Progenitor cell of endocrine pancreas (in vitro differentiated cells): ENCODE results near the gene KSR2. TPM values are rescaled to one million over a fixed set of nuclear protein-coding genes. Genes with fewer than 3 reads are reported as not detected.

Experiments used
- DNase-seq: peaks from one replicate; pipeline ENCODE4 v3.0.0; 2021; ENCODE audit warnings: low spot score; ENCODE audit not compliant: unreplicated experiment
- H3K27ac Mint-ChIP-seq: 2 replicates; pipeline ENCODE4 v1.8.0; 2021; ENCODE audit warnings: mild to moderate bottlenecking, moderate library complexity, mixed read lengths
- H3K27me3 Mint-ChIP-seq: 2 replicates; pipeline ENCODE4 v1.8.0; 2021; ENCODE audit warnings: mixed read lengths
- H3K36me3 Mint-ChIP-seq: 2 replicates; pipeline ENCODE4 v1.8.0; 2022; ENCODE audit warnings: mixed read lengths; ENCODE audit not compliant: insufficient read depth
- H3K4me1 Mint-ChIP-seq: 2 replicates; pipeline ENCODE4 v1.8.0; 2021; ENCODE audit warnings: low read depth, mixed read lengths
- H3K4me3 Mint-ChIP-seq: 2 replicates; pipeline ENCODE4 v1.8.0; 2021; ENCODE audit warnings: low read depth, mild to moderate bottlenecking, moderate library complexity, mixed read lengths
- H3K9me3 Mint-ChIP-seq: 2 replicates; pipeline ENCODE4 v1.8.0; 2021; ENCODE audit warnings: low read depth, mixed read lengths
- CTCF ChIP-seq: fragments of 200-600 bp; sonication (generic); IDR thresholded peaks from one replicate; pipeline ENCODE4 v1.5.0; 2021; ENCODE audit warnings: antibody characterized with exemption, mild to moderate bottlenecking; ENCODE audit not compliant: unreplicated experiment
- total RNA-seq: library from RNA; stranded (reverse); gene quantifications from 2 replicates; pipeline ENCODE4 v1.2.1, GENCODE V29; 2021

Gene KSR2
- total RNA-seq, 1 donor from 2014 or later, result 1.8 TPM

- peaks cover 4% of the 10 kb centered on the region for H3K4me1 Mint-ChIP-seq
- no peaks in the 10 kb centered on the region for H3K36me3 Mint-ChIP-seq
- peak; percentile 88 for TF ChIP-seq CTCF
- no peak overlapping the region for H3K4me3 Mint-ChIP-seq
- H3K27ac Mint-ChIP-seq, result no peak overlapping the region
- peak; percentile 32 for DNase-seq
- peaks cover 18% of the 10 kb centered on the region for H3K27me3 Mint-ChIP-seq
- no peaks in the 10 kb centered on the region for H3K9me3 Mint-ChIP-seq
Measured at GRCh38 chr12:117850048-117850447, 118.7 kb downstream of the KSR2 start.

GRCh38 chr12:117847371-117847770, 121.4 kb downstream of the KSR2 start:
- no peak for TF ChIP-seq CTCF
- Mint-ChIP-seq H3K9me3 (peaks cover 4% of the 10 kb centered on the region), H3K4me1 (peaks cover 2% of the 10 kb centered on the region), H3K27me3 (peaks cover 18% of the 10 kb centered on the region), H3K36me3 (peaks cover 2% of the 10 kb centered on the region), H3K27ac (no peak overlapping the region), H3K4me3 (no peak overlapping the region)
- DNase-seq, result no peak

DNA sequence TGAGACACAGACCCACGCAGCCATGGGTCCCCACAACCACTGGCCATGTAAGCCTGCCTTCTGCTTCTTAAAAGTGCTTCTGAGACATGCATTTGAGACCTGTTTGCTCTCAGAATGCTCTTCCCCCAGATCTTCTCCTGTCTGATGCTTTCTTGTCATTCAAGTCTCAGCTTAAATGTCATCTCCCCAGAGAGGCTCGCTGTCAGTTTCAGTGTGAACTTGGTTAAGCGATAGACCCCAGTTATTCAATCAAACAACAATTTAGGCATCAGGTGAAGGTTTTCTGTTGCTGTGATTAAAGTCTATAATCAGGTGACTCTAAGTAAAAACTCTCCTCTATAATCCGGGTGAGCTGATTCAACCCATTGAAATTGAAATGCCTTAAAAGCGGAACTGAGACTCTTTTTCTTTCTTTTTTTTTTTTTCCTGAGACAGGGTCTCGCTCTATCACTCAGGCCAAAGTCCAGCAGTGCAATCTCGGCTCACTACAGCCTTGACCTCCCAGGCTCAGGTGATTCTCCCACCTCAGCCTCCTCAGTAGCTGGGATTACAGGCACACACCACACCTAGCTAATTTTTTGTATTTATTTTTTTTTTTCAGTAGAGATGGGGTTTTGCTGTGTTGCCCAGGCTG, 123.4 kb downstream of the KSR2 start:
- H3K27me3 Mint-ChIP-seq, result peaks cover 18% of the 10 kb centered on the region
- no peak overlapping the region for H3K4me3 Mint-ChIP-seq
- H3K36me3 Mint-ChIP-seq, result peaks cover 2% of the 10 kb centered on the region
- no peak overlapping the region for H3K27ac Mint-ChIP-seq
- H3K4me1 Mint-ChIP-seq, result peaks cover 2% of the 10 kb centered on the region
- DNase-seq, result no peak
- no peak for TF ChIP-seq CTCF
- H3K9me3 Mint-ChIP-seq, result peaks cover 4% of the 10 kb centered on the region

DNA sequence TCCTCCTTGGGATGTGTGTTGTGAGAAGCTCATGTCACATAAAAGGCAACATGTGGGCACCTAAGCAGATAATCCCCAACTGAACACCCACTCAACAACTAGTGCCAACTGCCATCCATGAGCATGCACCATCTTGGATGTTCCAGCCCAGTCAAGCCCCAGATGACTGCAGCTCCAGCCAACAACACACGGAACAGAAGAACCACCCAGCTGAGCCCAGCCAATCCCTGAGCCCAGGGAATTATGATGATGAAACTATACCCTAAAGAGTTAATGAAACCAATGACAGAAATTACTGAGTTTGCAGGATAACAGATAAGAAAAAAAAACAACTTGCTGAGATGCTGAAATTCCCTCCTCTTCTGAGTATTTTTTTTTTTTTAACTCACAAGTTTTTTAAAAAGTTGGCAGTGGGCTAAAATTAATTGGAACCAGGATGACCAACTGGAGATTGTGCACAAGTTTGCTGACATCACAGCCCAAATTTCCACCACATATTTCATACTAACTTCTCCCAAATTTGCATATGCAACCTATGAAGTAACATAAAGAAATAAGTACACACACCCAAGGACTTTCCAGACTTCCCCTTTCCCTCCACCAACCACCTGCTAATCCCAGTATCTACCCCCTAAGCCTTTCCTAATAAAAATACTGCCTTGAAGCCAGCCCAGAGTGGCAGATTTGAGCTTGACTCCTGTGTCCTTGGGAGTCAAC, 124.5 kb downstream of the KSR2 start:
- Mint-ChIP-seq H3K4me1 (peaks cover 2% of the 10 kb centered on the region), H3K27ac (no peak overlapping the region), H3K9me3 (peaks cover 4% of the 10 kb centered on the region), H3K4me3 (no peak overlapping the region), H3K27me3 (peaks cover 18% of the 10 kb centered on the region), H3K36me3 (peaks cover 2% of the 10 kb centered on the region)
- no peak for DNase-seq
- TF ChIP-seq CTCF, result no peak

- H3K4me1 Mint-ChIP-seq, result peaks cover 2% of the 10 kb centered on the region
- peaks cover 2% of the 10 kb centered on the region for H3K36me3 Mint-ChIP-seq
- H3K4me3 Mint-ChIP-seq, result no peak overlapping the region
- no peak for DNase-seq
- no peak overlapping the region for H3K27ac Mint-ChIP-seq
- peaks cover 4% of the 10 kb centered on the region for H3K9me3 Mint-ChIP-seq
- no peak for TF ChIP-seq CTCF
- H3K27me3 Mint-ChIP-seq, result peaks cover 7% of the 10 kb centered on the region
Measured at GRCh38 chr12:117842630-117843029, 126.2 kb downstream of the KSR2 start.
